Kidney epithelial cell (primary cell): Measurements from ENCODE around the gene ST3GAL4. TPM values are rescaled to one million over a fixed set of nuclear protein-coding genes. Genes with fewer than 3 reads are reported as not detected.

Source experiments
- DNase-seq: peaks from one replicate; pipeline ENCODE4 v3.0.0-alpha.2; 2010; ENCODE audit warnings: low read depth
- H3K27me3 ChIP-seq: 2 replicates; pipeline ENCODE4 v1.6.0; 2011; ENCODE audit warnings: low read length; ENCODE audit not compliant: control insufficient read depth, insufficient read depth
- H3K36me3 ChIP-seq: 2 replicates; pipeline ENCODE4 v1.5.1; 2011; ENCODE audit warnings: low read length; ENCODE audit not compliant: control insufficient read depth, insufficient read depth
- H3K4me3 ChIP-seq: 2 replicates; pipeline ENCODE4 v1.5.1; 2011; ENCODE audit warnings: low read depth, mild to moderate bottlenecking, control low read depth, low read length
- total RNA-seq: library from RNA; depleted of rRNA; stranded (reverse); fragments of >200 nt; gene quantifications from 2 replicates; pipeline ENCODE4 v1.2.3, GENCODE V29; 2015
- TF ChIP-seq, protein P1 (sequence below): IDR thresholded peaks from 2 replicates; pipeline ENCODE4 v1.5.1; 2011; ENCODE audit warnings: mild to moderate bottlenecking, moderate library complexity, low read length, control low read depth, inconsistent platforms; ENCODE audit not compliant: insufficient read depth, poor library complexity, severe bottlenecking

The ST3GAL4 gene
- total RNA-seq, 1 donor from 2014 or later: 12.7 TPM

DNA sequence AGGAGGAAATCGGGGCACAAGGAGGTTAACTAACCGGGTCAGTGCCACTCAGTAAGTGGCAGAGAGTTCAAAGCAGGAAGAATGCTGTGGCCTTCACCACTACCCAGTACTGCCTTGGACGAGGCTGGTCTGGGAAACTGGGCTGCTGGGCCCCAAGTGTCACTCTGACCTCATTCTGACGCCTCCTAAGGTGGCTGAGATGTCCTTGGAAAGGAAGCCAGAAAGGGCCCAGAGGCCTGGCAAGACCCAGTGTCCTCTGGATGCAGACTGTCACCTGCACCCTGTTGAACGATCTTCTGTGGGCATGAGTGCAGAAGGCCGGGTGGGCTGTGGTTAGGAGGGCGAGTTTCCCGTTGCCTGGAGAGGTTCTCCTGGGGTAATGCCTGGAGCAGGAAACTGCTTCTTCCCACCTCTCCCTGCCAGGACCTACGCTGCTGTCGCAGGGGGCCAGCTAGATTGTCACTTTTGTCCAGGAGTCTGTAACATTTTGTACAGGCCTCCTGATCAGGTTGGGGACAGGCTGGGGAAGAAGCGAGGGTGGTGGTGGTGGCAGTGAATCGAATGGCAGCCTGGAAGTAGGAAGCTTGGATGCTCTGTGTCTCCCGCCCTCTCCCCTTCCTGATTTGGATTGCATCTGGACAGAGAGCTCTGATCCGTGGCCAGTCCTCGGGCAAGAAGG lies 105.1 kb downstream of the ST3GAL4 start:
- Histone ChIP-seq H3K36me3 (no peaks in the 10 kb centered on the region), H3K4me3 (no peak overlapping the region), H3K27me3 (peaks cover 27% of the 10 kb centered on the region)
- TF ChIP-seq, protein P1, sequence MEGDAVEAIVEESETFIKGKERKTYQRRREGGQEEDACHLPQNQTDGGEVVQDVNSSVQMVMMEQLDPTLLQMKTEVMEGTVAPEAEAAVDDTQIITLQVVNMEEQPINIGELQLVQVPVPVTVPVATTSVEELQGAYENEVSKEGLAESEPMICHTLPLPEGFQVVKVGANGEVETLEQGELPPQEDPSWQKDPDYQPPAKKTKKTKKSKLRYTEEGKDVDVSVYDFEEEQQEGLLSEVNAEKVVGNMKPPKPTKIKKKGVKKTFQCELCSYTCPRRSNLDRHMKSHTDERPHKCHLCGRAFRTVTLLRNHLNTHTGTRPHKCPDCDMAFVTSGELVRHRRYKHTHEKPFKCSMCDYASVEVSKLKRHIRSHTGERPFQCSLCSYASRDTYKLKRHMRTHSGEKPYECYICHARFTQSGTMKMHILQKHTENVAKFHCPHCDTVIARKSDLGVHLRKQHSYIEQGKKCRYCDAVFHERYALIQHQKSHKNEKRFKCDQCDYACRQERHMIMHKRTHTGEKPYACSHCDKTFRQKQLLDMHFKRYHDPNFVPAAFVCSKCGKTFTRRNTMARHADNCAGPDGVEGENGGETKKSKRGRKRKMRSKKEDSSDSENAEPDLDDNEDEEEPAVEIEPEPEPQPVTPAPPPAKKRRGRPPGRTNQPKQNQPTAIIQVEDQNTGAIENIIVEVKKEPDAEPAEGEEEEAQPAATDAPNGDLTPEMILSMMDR: no peak
- no peak for DNase-seq

DNA sequence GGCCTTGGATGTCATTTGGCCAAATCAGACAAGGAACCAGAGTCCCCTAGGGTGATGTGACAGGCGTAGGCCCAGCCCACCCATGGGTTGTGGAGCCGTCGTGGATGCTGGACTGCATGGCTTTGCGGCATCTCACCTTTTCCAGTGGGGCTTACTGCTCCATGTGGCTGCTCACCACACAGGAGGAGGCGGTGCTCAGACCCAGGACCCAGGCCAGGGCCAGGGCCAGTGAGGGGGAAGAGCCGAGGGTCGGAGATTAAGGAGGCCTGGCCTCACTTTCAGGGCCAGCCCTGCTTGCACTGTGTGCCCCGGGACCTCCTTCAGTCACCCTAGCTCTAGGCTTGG lies 105.6 kb downstream of the ST3GAL4 start:
- Histone ChIP-seq H3K36me3 (no peaks in the 10 kb centered on the region), H3K4me3 (no peak overlapping the region), H3K27me3 (peaks cover 29% of the 10 kb centered on the region)
- no peak for DNase-seq
- TF ChIP-seq, protein P1: no peak

DNA sequence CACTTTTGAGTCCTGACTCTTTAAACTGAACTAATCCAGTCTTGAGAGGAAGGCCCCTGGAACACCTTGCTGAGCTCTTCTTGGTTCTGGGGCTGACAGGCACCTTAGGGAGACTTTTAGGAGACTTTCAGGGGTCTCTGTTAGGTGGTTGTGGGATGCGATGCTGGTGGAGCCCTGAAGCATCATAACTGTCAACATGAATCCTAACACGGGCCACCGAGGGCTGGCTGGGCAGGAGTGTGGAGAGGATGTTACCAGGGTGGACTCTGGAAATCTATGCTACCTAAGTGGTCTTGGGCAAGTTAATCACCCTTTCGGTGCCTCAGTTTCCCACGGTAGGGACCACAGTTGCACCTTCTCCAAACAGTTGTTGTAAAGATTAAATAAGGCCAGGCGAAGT lies 106.5 kb downstream of the ST3GAL4 start:
- H3K27me3 ChIP-seq: peaks cover 36% of the 10 kb centered on the region
- no peak overlapping the region for H3K4me3 ChIP-seq
- no peak for DNase-seq
- TF ChIP-seq, protein P1: no peak
- no peaks in the 10 kb centered on the region for H3K36me3 ChIP-seq

GRCh38 chr11:126462422-126462821 lies 106.9 kb downstream of the ST3GAL4 start:
- Histone ChIP-seq H3K4me3 (no peak overlapping the region), H3K36me3 (no peaks in the 10 kb centered on the region), H3K27me3 (peaks cover 36% of the 10 kb centered on the region)
- DNase-seq: no peak
- TF ChIP-seq, protein P1: no peak

Other genes with a start within 250 kb of the ST3GAL4 start
- 25.5 and 27.0 TPM in 2 replicates for gene RPUSD4, start 144.0 kb upstream of the ST3GAL4 start, total RNA-seq
- gene FAM118B, start 143.9 kb upstream of the ST3GAL4 start, total RNA-seq: 35.3 and 36.0 TPM in 2 replicates
- gene SRPRA, start 86.8 kb upstream of the ST3GAL4 start, total RNA-seq: 86.2 and 101 TPM in 2 replicates
- 26.3 and 27.4 TPM in 2 replicates for gene FOXRED1, start 86.5 kb upstream of the ST3GAL4 start, total RNA-seq
- 7.1 and 11.7 TPM in 2 replicates for gene TIRAP, start 72.6 kb upstream of the ST3GAL4 start, total RNA-seq
- 15.0 and 15.8 TPM in 2 replicates for gene DCPS, start 51.6 kb upstream of the ST3GAL4 start, total RNA-seq